ENCODE data around the gene CLEC3B. TPM values are rescaled to one million over a fixed set of nuclear protein-coding genes. Genes with fewer than 3 reads are reported as not detected.

The CLEC3B gene
- total RNA-seq, 4 donors from 2014 or later = 20.4 to 127 (median 77.6) TPM

- H3K4me1 ChIP-seq = peaks cover 3 to 69% (median 18%) of the 10 kb centered on the region in 3 donors
- H3K36me3 ChIP-seq = no peaks in the 10 kb centered on the region
- H3K27ac ChIP-seq = peak overlapping the region in 3 of 4 donors; percentile 69 to 77 (median 70)
- 81 to 88% methylated on average over 2 to 3 of the region's 3 CpGs for WGBS, 2 donors (ENCODE audit: low coverage in 1 of 2)
- H3K9me3 ChIP-seq = no peaks in the 10 kb centered on the region
- ATAC-seq = no peak
- H3K27me3 ChIP-seq = no peaks in the 10 kb centered on the region
- no peak overlapping the region for H3K4me3 ChIP-seq
- TF ChIP-seq POLR2AphosphoS5 (IDR thresholded peaks at IDR 0.05) (no peak), POLR2A (IDR thresholded peaks at IDR 0.05) (no peak), EP300 (IDR thresholded peaks at IDR 0.05) (no peak)
- TF ChIP-seq, protein P1, sequence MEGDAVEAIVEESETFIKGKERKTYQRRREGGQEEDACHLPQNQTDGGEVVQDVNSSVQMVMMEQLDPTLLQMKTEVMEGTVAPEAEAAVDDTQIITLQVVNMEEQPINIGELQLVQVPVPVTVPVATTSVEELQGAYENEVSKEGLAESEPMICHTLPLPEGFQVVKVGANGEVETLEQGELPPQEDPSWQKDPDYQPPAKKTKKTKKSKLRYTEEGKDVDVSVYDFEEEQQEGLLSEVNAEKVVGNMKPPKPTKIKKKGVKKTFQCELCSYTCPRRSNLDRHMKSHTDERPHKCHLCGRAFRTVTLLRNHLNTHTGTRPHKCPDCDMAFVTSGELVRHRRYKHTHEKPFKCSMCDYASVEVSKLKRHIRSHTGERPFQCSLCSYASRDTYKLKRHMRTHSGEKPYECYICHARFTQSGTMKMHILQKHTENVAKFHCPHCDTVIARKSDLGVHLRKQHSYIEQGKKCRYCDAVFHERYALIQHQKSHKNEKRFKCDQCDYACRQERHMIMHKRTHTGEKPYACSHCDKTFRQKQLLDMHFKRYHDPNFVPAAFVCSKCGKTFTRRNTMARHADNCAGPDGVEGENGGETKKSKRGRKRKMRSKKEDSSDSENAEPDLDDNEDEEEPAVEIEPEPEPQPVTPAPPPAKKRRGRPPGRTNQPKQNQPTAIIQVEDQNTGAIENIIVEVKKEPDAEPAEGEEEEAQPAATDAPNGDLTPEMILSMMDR (IDR thresholded peaks at IDR 0.05) = no peak
Observed at GRCh38 chr3:45057557-45057956, 31.5 kb downstream of the CLEC3B start.

GRCh38 chr3:45059132-45059531 is 33.0 kb downstream of the CLEC3B start:
- 69 to 83% methylated on average over 2 of the region's 2 CpGs for WGBS, 2 donors (ENCODE audit: low coverage in 1 of 2)
- Histone ChIP-seq H3K36me3 (no peaks in the 10 kb centered on the region), H3K4me3 (no peak overlapping the region), H3K9me3 (no peaks in the 10 kb centered on the region), H3K27me3 (no peaks in the 10 kb centered on the region), H3K27ac (peak overlapping the region in 2 of 4 donors; percentile 4), H3K4me1 (peaks cover 3 to 63% (median 16%) of the 10 kb centered on the region in 3 donors)
- TF ChIP-seq EP300 (IDR thresholded peaks at IDR 0.05) = no peak
- no peak for TF ChIP-seq POLR2AphosphoS5 (IDR thresholded peaks at IDR 0.05)
- TF ChIP-seq, protein P1 (IDR thresholded peaks at IDR 0.05) = no peak
- TF ChIP-seq POLR2A (IDR thresholded peaks at IDR 0.05) = no peak
- ATAC-seq = no peak

DNA sequence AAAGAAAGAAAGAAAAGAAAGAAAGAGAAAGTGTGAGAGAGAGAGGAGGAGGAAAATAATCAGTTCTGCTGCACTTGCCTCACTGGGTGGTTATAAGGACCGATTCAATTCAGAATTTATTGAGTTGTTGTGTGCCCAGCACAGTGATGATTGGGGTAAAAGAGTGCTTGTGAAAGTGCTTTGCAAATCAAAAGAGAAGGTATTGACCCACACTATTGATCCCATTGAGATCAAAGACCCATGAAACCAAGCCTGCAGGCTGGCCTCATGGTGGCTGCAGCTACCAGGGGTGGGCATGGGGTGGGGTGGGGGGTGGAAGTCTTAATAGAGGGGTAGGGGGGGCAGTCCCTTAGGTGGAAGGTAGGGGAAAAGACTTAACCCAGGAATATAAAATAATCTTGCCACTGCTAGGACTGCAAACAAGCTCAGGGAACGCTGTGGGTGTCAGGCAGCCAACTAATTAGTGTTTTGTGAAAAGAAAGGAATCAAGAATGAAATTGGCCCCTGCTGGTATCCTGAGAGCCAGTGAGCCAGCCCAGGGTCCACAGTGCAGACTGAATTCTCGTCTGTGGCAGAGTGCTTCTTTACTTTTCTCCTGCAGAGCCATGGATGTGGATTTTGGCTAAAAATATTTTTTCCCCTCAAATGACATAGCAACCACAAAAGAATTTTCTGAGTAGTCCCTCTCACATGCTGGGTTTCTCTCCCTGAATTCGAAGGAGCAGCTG is 34.2 kb downstream of the CLEC3B start:
- no peaks in the 10 kb centered on the region for H3K9me3 ChIP-seq
- H3K27ac ChIP-seq = no peak overlapping the region
- WGBS, 2 donors (ENCODE audit: low coverage in 1 of 2) = 55 to 60% methylated on average over 4 of the region's 4 CpGs
- no peaks in the 10 kb centered on the region for H3K27me3 ChIP-seq
- TF ChIP-seq POLR2A (IDR thresholded peaks at IDR 0.05) (no peak), POLR2AphosphoS5 (IDR thresholded peaks at IDR 0.05) (no peak), EP300 (IDR thresholded peaks at IDR 0.05) (no peak)
- TF ChIP-seq, protein P1 (IDR thresholded peaks at IDR 0.05) = no peak
- H3K36me3 ChIP-seq = no peaks in the 10 kb centered on the region
- no peak overlapping the region for H3K4me3 ChIP-seq
- peaks cover 3 to 51% (median 9%) of the 10 kb centered on the region in 3 donors for H3K4me1 ChIP-seq
- ATAC-seq = no peak

DNA sequence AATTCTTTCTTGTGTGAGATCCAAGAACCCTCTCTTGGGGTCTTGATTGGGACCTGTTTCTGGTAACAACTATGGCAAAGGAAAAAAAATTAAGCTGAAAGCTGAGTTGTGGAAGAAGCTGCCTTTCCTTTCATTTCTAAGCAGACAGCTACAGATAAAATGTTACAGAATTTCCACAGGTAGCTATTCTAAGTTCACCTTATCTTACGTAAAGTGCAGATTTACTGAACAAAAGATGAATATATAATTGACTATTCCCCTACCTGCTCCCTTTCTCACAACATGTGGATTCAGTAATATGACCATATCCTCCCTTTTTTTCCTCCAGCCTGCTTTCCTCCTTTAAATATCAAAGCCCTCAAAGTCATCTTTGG is 36.6 kb downstream of the CLEC3B start:
- 100% methylated on average over 1 of the region's 1 CpG; no CpG with 5 or more reads in 1 of the 2 donors for WGBS, 2 donors (ENCODE audit: low coverage in 1 of 2)
- H3K36me3 ChIP-seq = no peaks in the 10 kb centered on the region
- TF ChIP-seq POLR2A (IDR thresholded peaks at IDR 0.05) = no peak
- TF ChIP-seq, protein P1 (IDR thresholded peaks at IDR 0.05) = no peak
- TF ChIP-seq EP300 (IDR thresholded peaks at IDR 0.05) = no peak
- TF ChIP-seq POLR2AphosphoS5 (IDR thresholded peaks at IDR 0.05) = no peak
- H3K4me3 ChIP-seq = no peak overlapping the region
- H3K9me3 ChIP-seq = no peaks in the 10 kb centered on the region
- H3K4me1 ChIP-seq = peaks cover 0 to 27% (median 0%) of the 10 kb centered on the region in 3 donors
- no peaks in the 10 kb centered on the region for H3K27me3 ChIP-seq
- H3K27ac ChIP-seq = no peak overlapping the region
- ATAC-seq = no peak
